GM12875 (cell line): ENCODE results near the gene PLA2R1.

Source experiments
- H3K4me3 ChIP-seq: one replicate; pipeline ENCODE4 v1.5.1; 2011; ENCODE audit warnings: low read depth, low read length, control low read depth
- CTCF ChIP-seq: IDR thresholded peaks from 2 replicates; pipeline ENCODE4 v1.5.1; 2011; ENCODE audit warnings: low read depth, mild to moderate bottlenecking, control low read depth, inconsistent platforms, low read length, moderate library complexity, borderline replicate concordance; ENCODE audit not compliant: insufficient read depth

The PLA2R1 gene

GRCh38 chr2:159898441-159898840 lies 164.0 kb downstream of the PLA2R1 start:
- TF ChIP-seq CTCF, result no peak

GRCh38 chr2:159897720-159898119 lies 164.7 kb downstream of the PLA2R1 start:
- no peak for TF ChIP-seq CTCF
- H3K4me3 ChIP-seq, result no peak overlapping the region

More at GRCh38 chr2:159898441-159898840, 164.0 kb downstream of the PLA2R1 start:
- H3K4me3 ChIP-seq, result no peak overlapping the region

- H3K4me3 ChIP-seq, result no peak overlapping the region
- no peak for TF ChIP-seq CTCF
These were observed 165.3 kb downstream of the PLA2R1 start for GRCh38 chr2:159897081-159897480.

- TF ChIP-seq CTCF, result no peak
These were observed 167.0 kb downstream of the PLA2R1 start for GRCh38 chr2:159895258-159896065.

GRCh38 chr2:159894145-159894838 lies 168.1 kb downstream of the PLA2R1 start:
- no peak overlapping the region for H3K4me3 ChIP-seq
- TF ChIP-seq CTCF, result no peak

More at GRCh38 chr2:159895258-159896065, 167.0 kb downstream of the PLA2R1 start:
- no peak overlapping the region for H3K4me3 ChIP-seq

GRCh38 chr2:159892990-159893810 lies 169.2 kb downstream of the PLA2R1 start:
- TF ChIP-seq CTCF, result no peak
- H3K4me3 ChIP-seq, result no peak overlapping the region
